A172 (cell line): ENCODE results near the gene ARHGAP28. TPM values are rescaled to one million over a fixed set of nuclear protein-coding genes. Genes with fewer than 3 reads are reported as not detected.
"Not testable (repeated sequence)": the region's sequence is repeated elsewhere in the genome, so short reads cannot be mapped to it uniquely, and the experiment has no call there.

Experiments
- DNase-seq: peaks from one replicate; pipeline ENCODE4 v3.0.0-alpha.2; 2015; ENCODE audit warnings: low spot score
- total RNA-seq: library from RNA; depleted of rRNA; stranded (reverse); fragments of >200 nt; shearing (Covaris generic); gene quantifications from 2 replicates; pipeline ENCODE4 v1.2.3, GENCODE V29; 2014

ARHGAP28 gene
- total RNA-seq, 1 experiment from 2014 or later: 24.3 TPM

- DNase-seq: no peak
Measured at GRCh38 chr18:6814882-6815425, 85.4 kb downstream of the ARHGAP28 start.

- no peak for DNase-seq
Measured at GRCh38 chr18:6816154-6816553, 86.6 kb downstream of the ARHGAP28 start.

GRCh38 chr18:6819332-6819731, 89.8 kb downstream of the ARHGAP28 start:
- no peak for DNase-seq

- DNase-seq: no peak
Measured at GRCh38 chr18:6820314-6820713, 90.8 kb downstream of the ARHGAP28 start.

GRCh38 chr18:6821356-6821755, 91.8 kb downstream of the ARHGAP28 start:
- no peak for DNase-seq

GRCh38 chr18:6827161-6827560, 97.6 kb downstream of the ARHGAP28 start:
- DNase-seq: not testable (repeated sequence)

- DNase-seq: not testable (repeated sequence)
Measured at GRCh38 chr18:6827566-6827965, 98.0 kb downstream of the ARHGAP28 start.

GRCh38 chr18:6830916-6831315, 101.4 kb downstream of the ARHGAP28 start:
- no peak for DNase-seq

GRCh38 chr18:6835345-6835744, 105.8 kb downstream of the ARHGAP28 start:
- DNase-seq: no peak

- no peak for DNase-seq
Measured at GRCh38 chr18:6836331-6836730, 106.8 kb downstream of the ARHGAP28 start.

GRCh38 chr18:6837904-6838303, 108.4 kb downstream of the ARHGAP28 start:
- no peak for DNase-seq

GRCh38 chr18:6842081-6842480, 112.6 kb downstream of the ARHGAP28 start:
- DNase-seq: no peak

GRCh38 chr18:6843308-6843707, 113.8 kb downstream of the ARHGAP28 start:
- no peak for DNase-seq

- DNase-seq: not testable (repeated sequence)
Measured at GRCh38 chr18:6845521-6845920, 116.0 kb downstream of the ARHGAP28 start.

- no peak for DNase-seq
Measured at GRCh38 chr18:6850396-6850795, 120.9 kb downstream of the ARHGAP28 start.

- no peak for DNase-seq
Measured at GRCh38 chr18:6851480-6851879, 122.0 kb downstream of the ARHGAP28 start.

GRCh38 chr18:6854811-6855210, 125.3 kb downstream of the ARHGAP28 start:
- DNase-seq: no peak

GRCh38 chr18:6855767-6856166, 126.3 kb downstream of the ARHGAP28 start:
- no peak for DNase-seq

GRCh38 chr18:6857300-6857699, 127.8 kb downstream of the ARHGAP28 start:
- no peak for DNase-seq

- DNase-seq: no peak
Measured at GRCh38 chr18:6859676-6860422, 130.3 kb downstream of the ARHGAP28 start.

GRCh38 chr18:6860804-6861448, 131.4 kb downstream of the ARHGAP28 start:
- no peak for DNase-seq

- DNase-seq: no peak
Measured at GRCh38 chr18:6865251-6865650, 135.7 kb downstream of the ARHGAP28 start.

- no peak for DNase-seq
Measured at GRCh38 chr18:6866552-6867085, 137.1 kb downstream of the ARHGAP28 start.
